ENCODE measurements around the gene ALS2CL. TPM values are rescaled to one million over a fixed set of nuclear protein-coding genes. Genes with fewer than 3 reads are reported as not detected.

The ALS2CL gene
- total RNA-seq, 4 donors from 2014 or later, result 13.0 to 20.1 (median 16.4) TPM

- Histone ChIP-seq H3K27me3 (no peaks in the 10 kb centered on the region), H3K9me3 (no peaks in the 10 kb centered on the region), H3K4me3 (no peak overlapping the region), H3K27ac (no peak overlapping the region), H3K36me3 (no peaks in the 10 kb centered on the region), H3K4me1 (peaks cover 0 to 2% (median 0%) of the 10 kb centered on the region in 4 donors)
- WGBS, 2 donors, result 91 to 100% methylated on average over 2 to 4 of the region's 4 CpGs
- peak in 1 of 2 donors; percentile 5 for DNase-seq (ENCODE audit: low spot score in 2 of 2)
- no peak for TF ChIP-seq CTCF (IDR thresholded peaks at IDR 0.05)
- TF ChIP-seq EP300 (IDR thresholded peaks at IDR 0.05), result no peak
- TF ChIP-seq POLR2A (IDR thresholded peaks at IDR 0.05), result no peak
Observed at GRCh38 chr3:46670891-46671427, 22.5 kb downstream of the ALS2CL start.

- WGBS, 2 donors, result 79% methylated on average over 14 to 17 of the region's 17 CpGs
- DNase-seq (ENCODE audit: low spot score in 2 of 2), result no peak
Observed at GRCh38 chr3:46670000-46670890, 23.2 kb downstream of the ALS2CL start.

GRCh38 chr3:46669191-46669999 is 24.1 kb downstream of the ALS2CL start:
- H3K27ac ChIP-seq, result no peak overlapping the region
- WGBS, 2 donors, result 79 to 84% methylated on average over 7 to 9 of the region's 9 CpGs
- no peak for DNase-seq (ENCODE audit: low spot score in 2 of 2)

More at GRCh38 chr3:46670000-46670890, 23.2 kb downstream of the ALS2CL start:
- TF ChIP-seq CTCF (IDR thresholded peaks at IDR 0.05), result no peak
- no peak for TF ChIP-seq POLR2A (IDR thresholded peaks at IDR 0.05)
- TF ChIP-seq EP300 (IDR thresholded peaks at IDR 0.05), result no peak
- H3K27me3 ChIP-seq, result no peaks in the 10 kb centered on the region
- H3K36me3 ChIP-seq, result no peaks in the 10 kb centered on the region
- H3K4me3 ChIP-seq, result no peak overlapping the region
- H3K27ac ChIP-seq, result no peak overlapping the region
- H3K9me3 ChIP-seq, result no peaks in the 10 kb centered on the region
- peaks cover 0 to 9% (median 0%) of the 10 kb centered on the region in 4 donors for H3K4me1 ChIP-seq

GRCh38 chr3:46668591-46668990 is 24.9 kb downstream of the ALS2CL start:
- H3K36me3 ChIP-seq, result no peaks in the 10 kb centered on the region
- peaks cover 0 to 12% (median 2%) of the 10 kb centered on the region in 4 donors for H3K4me1 ChIP-seq
- no peak overlapping the region for H3K4me3 ChIP-seq
- DNase-seq (ENCODE audit: low spot score in 2 of 2), result no peak
- no peak for TF ChIP-seq CTCF (IDR thresholded peaks at IDR 0.05)
- no peak for TF ChIP-seq EP300 (IDR thresholded peaks at IDR 0.05)
- TF ChIP-seq POLR2A (IDR thresholded peaks at IDR 0.05), result no peak
- no peak overlapping the region for H3K27ac ChIP-seq
- no peaks in the 10 kb centered on the region for H3K9me3 ChIP-seq
- WGBS, 2 donors, result 84 to 85% methylated on average over 2 of the region's 2 CpGs
- H3K27me3 ChIP-seq, result no peaks in the 10 kb centered on the region

More at GRCh38 chr3:46669191-46669999, 24.1 kb downstream of the ALS2CL start:
- Histone ChIP-seq H3K36me3 (no peaks in the 10 kb centered on the region), H3K9me3 (no peaks in the 10 kb centered on the region), H3K4me1 (peaks cover 0 to 9% (median 0%) of the 10 kb centered on the region in 4 donors), H3K27me3 (no peaks in the 10 kb centered on the region), H3K4me3 (no peak overlapping the region)
- TF ChIP-seq EP300 (IDR thresholded peaks at IDR 0.05) (no peak), CTCF (IDR thresholded peaks at IDR 0.05) (no peak), POLR2A (IDR thresholded peaks at IDR 0.05) (no peak)
